ENCODE results near the gene RAE1.

RAE1 gene

DNA sequence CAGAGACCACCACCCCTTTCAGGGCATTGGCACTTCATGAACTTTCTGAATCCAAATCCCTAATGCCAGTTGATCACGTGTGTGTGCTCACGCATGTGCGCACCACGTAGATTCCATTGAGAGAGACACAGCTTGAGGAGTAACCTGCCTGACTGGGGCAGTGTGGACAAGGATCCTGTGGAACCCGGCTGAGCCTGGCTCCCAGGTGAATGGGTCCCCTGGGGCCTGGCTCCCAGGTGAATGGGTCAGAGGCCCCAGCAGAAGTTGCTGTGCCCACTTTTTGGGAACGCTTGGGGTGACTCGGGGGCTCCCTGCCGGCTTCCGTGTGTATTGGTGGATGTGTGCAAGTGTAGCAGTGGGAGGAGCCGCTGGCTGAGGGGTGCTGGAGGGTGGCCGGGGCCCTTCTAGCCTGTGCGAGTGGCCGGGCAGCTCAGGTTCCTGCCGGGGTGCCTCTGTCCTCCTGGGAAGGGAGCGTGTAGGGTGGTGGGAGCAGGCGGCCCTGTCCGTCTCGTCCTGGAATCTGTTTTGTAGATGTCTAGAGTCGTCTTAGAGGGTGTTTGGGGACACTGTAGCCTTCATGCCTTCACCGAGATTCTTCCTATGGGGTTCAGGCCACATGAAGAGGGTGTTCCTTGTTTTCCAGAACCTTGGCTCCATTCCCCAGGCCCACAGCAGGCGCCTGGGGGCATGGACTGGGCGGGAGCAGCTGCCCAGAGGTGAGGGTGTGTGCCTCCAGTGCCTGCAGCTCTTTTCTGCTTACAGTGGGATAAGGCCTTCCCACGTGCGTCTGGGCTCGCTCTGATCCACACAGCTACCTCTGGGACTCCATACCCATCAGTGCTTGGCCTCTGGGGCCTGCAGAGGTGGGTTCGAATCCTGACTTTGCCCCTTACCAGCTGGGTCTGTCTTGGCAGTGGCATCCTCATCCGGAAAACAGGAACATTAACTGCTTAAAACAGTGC is 43.3 kb downstream of the RAE1 start:
- peaks cover 65% of the 10 kb centered on the region for H3K4me1 Mint-ChIP-seq
- H3K36me3 Mint-ChIP-seq (ENCODE audit: low read depth), result peaks cover 35% of the 10 kb centered on the region
- H3K9me3 Mint-ChIP-seq, result no peaks in the 10 kb centered on the region
- peak overlapping the region in 2 of 3 experiments; percentile 53 to 71 for H3K27ac Mint-ChIP-seq
- H3K4me3 Mint-ChIP-seq, result peak overlapping the region; percentile 74 to 95 (median 93)
- TF ChIP-seq, protein P1, sequence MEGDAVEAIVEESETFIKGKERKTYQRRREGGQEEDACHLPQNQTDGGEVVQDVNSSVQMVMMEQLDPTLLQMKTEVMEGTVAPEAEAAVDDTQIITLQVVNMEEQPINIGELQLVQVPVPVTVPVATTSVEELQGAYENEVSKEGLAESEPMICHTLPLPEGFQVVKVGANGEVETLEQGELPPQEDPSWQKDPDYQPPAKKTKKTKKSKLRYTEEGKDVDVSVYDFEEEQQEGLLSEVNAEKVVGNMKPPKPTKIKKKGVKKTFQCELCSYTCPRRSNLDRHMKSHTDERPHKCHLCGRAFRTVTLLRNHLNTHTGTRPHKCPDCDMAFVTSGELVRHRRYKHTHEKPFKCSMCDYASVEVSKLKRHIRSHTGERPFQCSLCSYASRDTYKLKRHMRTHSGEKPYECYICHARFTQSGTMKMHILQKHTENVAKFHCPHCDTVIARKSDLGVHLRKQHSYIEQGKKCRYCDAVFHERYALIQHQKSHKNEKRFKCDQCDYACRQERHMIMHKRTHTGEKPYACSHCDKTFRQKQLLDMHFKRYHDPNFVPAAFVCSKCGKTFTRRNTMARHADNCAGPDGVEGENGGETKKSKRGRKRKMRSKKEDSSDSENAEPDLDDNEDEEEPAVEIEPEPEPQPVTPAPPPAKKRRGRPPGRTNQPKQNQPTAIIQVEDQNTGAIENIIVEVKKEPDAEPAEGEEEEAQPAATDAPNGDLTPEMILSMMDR (IDR thresholded peaks at IDR 0.05; ENCODE audit: unreplicated experiment in 3 of 3), result no peak
- peaks cover 9% of the 10 kb centered on the region for H3K27me3 Mint-ChIP-seq (ENCODE audit: low read depth)

DNA sequence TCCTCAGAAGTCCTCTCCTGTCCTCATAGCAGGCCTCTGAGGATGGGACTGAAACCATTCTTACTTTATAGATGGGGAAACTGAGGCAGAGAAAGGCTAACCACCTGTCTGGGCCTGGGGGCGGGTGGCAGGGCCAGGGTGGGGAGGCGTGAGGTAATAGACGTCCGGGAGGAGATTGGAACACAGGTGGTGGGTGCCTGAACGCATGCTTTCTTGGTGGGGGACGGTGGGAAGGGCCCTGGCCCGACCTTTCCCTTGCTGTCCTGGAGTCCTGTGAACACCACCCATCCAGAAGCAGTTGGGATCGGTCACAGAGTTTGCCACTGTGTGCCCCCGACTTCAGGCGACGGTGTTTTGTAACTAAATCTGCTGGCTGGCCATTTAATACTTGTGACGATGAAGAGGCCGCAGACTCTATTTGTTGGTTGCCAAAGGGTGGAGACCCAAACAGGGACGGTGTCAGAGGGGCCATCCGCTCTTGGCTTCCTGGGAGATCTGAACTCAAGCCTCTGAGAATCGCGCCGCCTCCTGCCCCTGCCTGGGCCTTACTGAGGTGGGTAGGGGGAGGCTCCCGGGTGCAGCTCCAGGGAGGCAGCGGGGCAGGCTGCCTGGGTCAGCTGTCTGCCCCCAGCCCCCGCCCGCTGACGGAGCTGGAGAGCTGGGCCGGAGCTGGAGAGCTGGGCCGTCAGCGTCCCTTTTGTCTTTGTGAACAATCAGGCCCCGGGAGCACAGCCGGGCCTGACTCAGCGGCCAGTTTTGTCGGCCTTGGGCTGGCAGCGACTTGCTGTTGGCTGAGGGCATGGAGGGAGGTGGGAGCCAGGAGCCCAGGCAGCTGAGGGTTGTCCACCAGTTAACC is 44.3 kb downstream of the RAE1 start:
- TF ChIP-seq, protein P1 (IDR thresholded peaks at IDR 0.05; ENCODE audit: unreplicated experiment in 3 of 3), result no peak
- H3K9me3 Mint-ChIP-seq, result no peaks in the 10 kb centered on the region

DNA sequence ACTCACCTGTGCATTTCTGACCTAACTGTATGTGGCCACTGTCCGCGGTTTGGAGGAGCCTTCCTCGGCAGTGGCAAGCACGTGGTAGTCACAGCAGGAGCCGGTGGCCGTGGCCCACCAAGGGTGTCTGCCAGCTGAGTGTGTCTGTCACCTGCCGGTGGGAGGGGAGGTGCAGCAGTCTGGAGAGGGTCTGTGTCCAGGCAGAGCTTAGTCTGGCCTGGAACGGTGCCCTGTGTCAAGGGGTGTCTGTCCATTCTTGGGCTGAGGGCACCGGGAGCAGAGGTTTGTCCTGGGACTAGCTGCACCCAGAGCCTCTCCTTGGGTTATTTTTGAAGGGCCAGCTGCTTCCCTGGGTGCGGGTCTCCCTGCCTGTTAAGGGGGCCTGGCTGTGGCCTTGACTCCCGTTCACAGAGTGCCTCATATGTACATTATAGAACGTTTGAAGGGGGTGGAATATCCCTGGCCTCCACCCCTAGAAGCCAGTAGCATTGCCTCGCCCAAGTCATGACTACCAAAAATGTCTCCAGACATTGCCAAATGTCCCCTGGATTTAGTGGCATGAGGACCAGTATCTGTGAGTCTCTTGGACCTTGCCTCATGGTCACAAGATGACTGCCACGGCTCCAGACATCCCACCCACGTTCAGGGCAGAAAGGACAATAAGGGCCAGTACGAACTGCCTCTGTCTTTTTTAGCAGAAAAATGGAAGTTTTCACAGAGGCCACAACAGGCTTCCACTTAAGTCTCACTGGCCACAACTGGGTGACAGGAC is 45.3 kb downstream of the RAE1 start:
- no peaks in the 10 kb centered on the region for H3K9me3 Mint-ChIP-seq
- peaks cover 64% of the 10 kb centered on the region for H3K4me1 Mint-ChIP-seq
- peaks cover 9% of the 10 kb centered on the region for H3K27me3 Mint-ChIP-seq (ENCODE audit: low read depth)
- H3K36me3 Mint-ChIP-seq (ENCODE audit: low read depth), result peaks cover 37% of the 10 kb centered on the region
- peak overlapping the region; percentile 72 to 91 (median 82) for H3K27ac Mint-ChIP-seq
- H3K4me3 Mint-ChIP-seq, result peak overlapping the region; percentile 56 to 68 (median 67)
- TF ChIP-seq, protein P1 (IDR thresholded peaks at IDR 0.05; ENCODE audit: unreplicated experiment in 3 of 3), result no peak

More for the DNA sequence above, 44.3 kb downstream of the RAE1 start:
- H3K4me3 Mint-ChIP-seq, result peak overlapping the region; percentile 56 to 93 (median 68)
- H3K4me1 Mint-ChIP-seq, result peaks cover 66% of the 10 kb centered on the region
- peak overlapping the region; percentile 72 to 91 (median 82) for H3K27ac Mint-ChIP-seq
- peaks cover 9% of the 10 kb centered on the region for H3K27me3 Mint-ChIP-seq (ENCODE audit: low read depth)
- peaks cover 35% of the 10 kb centered on the region for H3K36me3 Mint-ChIP-seq (ENCODE audit: low read depth)

DNA sequence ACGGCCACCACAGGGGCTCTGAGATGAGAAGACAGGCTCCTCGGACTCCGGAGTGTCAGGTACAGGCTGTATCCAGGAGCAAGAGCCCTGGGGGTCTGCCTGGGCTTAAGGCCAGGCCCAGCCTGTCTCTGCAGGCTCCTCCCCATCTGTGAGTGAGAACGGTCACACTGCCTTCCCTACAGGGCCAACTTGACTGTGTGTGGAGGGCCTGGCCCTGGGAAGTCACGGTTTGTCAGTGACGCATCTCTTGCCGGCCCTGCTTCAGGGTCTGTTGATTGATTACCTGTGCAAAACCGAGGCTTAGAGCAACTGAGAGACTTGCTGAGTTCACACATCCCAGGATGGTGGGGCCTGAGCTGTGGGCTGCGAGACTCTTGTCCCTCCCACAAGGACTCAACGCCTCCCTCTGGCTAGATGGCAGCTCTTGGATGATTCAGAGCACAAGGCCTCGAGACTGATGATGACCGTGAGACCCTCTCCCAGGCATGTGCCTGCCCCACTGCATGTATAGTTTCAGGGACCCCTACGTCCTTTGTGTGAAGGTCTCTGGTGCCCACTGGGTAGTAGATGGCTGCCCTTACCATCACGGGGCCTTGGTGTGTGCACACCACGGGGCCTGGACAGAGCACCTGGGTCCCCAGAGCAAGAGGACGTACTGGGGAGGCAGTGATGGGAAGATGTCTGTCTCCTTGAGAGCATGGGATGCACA is 46.1 kb downstream of the RAE1 start:
- TF ChIP-seq, protein P1 (IDR thresholded peaks at IDR 0.05; ENCODE audit: unreplicated experiment in 3 of 3), result no peak
- peaks cover 44% of the 10 kb centered on the region for H3K36me3 Mint-ChIP-seq (ENCODE audit: low read depth)
- peaks cover 61% of the 10 kb centered on the region for H3K4me1 Mint-ChIP-seq
- H3K9me3 Mint-ChIP-seq, result no peaks in the 10 kb centered on the region
- peak overlapping the region; percentile 27 to 76 (median 75) for H3K27ac Mint-ChIP-seq
- H3K4me3 Mint-ChIP-seq, result peak overlapping the region in 2 of 3 experiments; percentile 10 to 34
- peaks cover 9% of the 10 kb centered on the region for H3K27me3 Mint-ChIP-seq (ENCODE audit: low read depth)

DNA sequence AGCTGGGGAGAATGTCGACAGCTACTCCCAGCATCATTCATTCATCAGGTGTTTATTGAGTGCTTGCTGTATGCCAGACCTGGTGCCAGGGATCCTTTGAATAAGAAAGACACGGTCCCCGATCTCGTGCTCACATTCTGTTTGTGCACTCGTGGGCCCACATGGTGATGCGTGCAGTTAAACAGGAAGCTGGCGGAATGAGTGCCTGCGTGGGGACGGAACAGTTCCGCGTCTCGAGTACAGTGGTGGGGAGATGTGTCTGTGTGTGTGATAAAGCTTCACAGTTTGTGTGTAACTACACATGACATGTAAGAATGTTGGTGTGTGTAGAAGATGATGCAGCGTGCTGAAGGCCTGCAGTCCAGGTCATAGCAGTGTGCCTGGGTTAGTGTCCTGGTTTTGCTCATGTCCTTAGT is 46.6 kb downstream of the RAE1 start:
- Mint-ChIP-seq H3K27ac (peak overlapping the region; percentile 27 to 76 (median 75)), H3K9me3 (no peaks in the 10 kb centered on the region), H3K4me3 (peak overlapping the region; percentile 6 to 41 (median 8)), H3K27me3 (ENCODE audit: low read depth) (peaks cover 9% of the 10 kb centered on the region), H3K4me1 (peaks cover 59% of the 10 kb centered on the region), H3K36me3 (ENCODE audit: low read depth) (peaks cover 45% of the 10 kb centered on the region)
- TF ChIP-seq, protein P1 (IDR thresholded peaks at IDR 0.05; ENCODE audit: unreplicated experiment in 3 of 3), result no peak

Measured in nephron (organoid).